ENCODE measurements around the gene CCL5. TPM values are rescaled to one million over a fixed set of nuclear protein-coding genes. Genes with fewer than 3 reads are reported as not detected.

The CCL5 gene
- 0.20 TPM for polyA plus RNA-seq (2012; ENCODE audit: insufficient read length, low read depth)

GRCh38 chr17:35879773-35880654 is at the start of gene CCL5:
Gene CCL5, minus strand, starts transcription at chr17:35880360.
- TF ChIP-seq REST (IDR thresholded peaks at IDR 0.05; ENCODE audit: insufficient read depth in 1 of 2, low read depth in 2 of 2, low read length in 2 of 2) (no peak), POLR2AphosphoS5 (IDR thresholded peaks at IDR 0.05; ENCODE audit: low read depth, low read length) (no peak), FOXP2 (optimal IDR thresholded peaks at IDR 0.05; ENCODE audit: borderline replicate concordance, extremely low read depth, extremely low read length, insufficient read depth) (no peak), TAF1 (IDR thresholded peaks at IDR 0.05; ENCODE audit: borderline replicate concordance, insufficient read depth, low read length) (no peak), SIN3A (IDR thresholded peaks at IDR 0.05; ENCODE audit: borderline replicate concordance, insufficient read depth, low read length) (no peak)

DNA sequence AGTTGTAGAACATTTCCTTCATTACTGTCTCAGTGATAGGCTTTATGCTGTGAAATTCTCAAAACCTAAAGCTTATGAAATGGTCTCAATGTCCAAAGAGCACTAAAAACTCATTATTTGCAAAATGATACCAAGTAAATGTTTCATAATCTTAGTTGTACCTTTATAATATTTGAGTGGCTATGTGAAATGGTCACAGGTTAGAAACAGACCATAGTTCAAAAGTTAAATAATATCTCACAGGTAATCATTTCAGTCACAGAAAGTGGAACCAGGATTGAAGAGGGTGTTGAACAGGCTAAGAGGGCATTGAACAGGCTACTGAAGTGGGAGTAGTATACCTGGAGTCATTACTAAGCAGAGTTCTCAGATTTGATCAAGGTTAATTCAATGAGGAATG is 47.6 kb upstream of the CCL5 start:
- TF ChIP-seq SIN3A (IDR thresholded peaks at IDR 0.05; ENCODE audit: borderline replicate concordance, insufficient read depth, low read length) (no peak), REST (IDR thresholded peaks at IDR 0.05; ENCODE audit: insufficient read depth in 1 of 2, low read depth in 2 of 2, low read length in 2 of 2) (no peak)

GRCh38 chr17:35923609-35924114 is 43.5 kb upstream of the CCL5 start:
- no peak for TF ChIP-seq FOXP2 (optimal IDR thresholded peaks at IDR 0.05; ENCODE audit: borderline replicate concordance, extremely low read depth, extremely low read length, insufficient read depth)
- no peak for TF ChIP-seq REST (IDR thresholded peaks at IDR 0.05; ENCODE audit: insufficient read depth in 1 of 2, low read depth in 2 of 2, low read length in 2 of 2)
- TF ChIP-seq POLR2AphosphoS5 (IDR thresholded peaks at IDR 0.05; ENCODE audit: low read depth, low read length), result no peak
- no peak for TF ChIP-seq TAF1 (IDR thresholded peaks at IDR 0.05; ENCODE audit: borderline replicate concordance, insufficient read depth, low read length)
- no peak for TF ChIP-seq SIN3A (IDR thresholded peaks at IDR 0.05; ENCODE audit: borderline replicate concordance, insufficient read depth, low read length)

DNA sequence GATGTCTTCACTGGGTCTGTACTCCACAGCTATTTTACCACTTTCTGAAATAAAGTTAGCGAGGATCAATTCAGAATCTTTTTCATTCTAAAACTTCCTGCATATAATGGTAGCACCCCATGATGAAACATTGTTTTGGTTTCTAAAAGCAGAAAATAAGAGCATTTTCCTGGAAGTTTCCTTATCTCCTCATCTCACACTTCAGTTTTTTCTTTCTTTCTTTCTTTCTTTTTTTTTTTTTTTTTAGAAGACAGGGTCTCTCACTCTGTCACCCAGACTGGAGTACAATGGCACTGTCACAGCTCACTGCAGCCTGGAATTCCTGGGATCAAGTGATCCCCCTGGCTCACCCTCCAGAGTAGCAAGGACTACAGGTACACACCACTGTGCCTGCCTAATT is 40.1 kb upstream of the CCL5 start:
- TF ChIP-seq POLR2AphosphoS5 (IDR thresholded peaks at IDR 0.05; ENCODE audit: low read depth, low read length) (no peak), TAF1 (IDR thresholded peaks at IDR 0.05; ENCODE audit: borderline replicate concordance, insufficient read depth, low read length) (no peak), REST (IDR thresholded peaks at IDR 0.05; ENCODE audit: insufficient read depth in 1 of 2, low read depth in 2 of 2, low read length in 2 of 2) (no peak), FOXP2 (optimal IDR thresholded peaks at IDR 0.05; ENCODE audit: borderline replicate concordance, extremely low read depth, extremely low read length, insufficient read depth) (no peak), SIN3A (IDR thresholded peaks at IDR 0.05; ENCODE audit: borderline replicate concordance, insufficient read depth, low read length) (no peak)

Data from PFSK-1 (cell line).